Small intestine (tissue), 7 donors: ENCODE results near the gene RWDD4. TPM values are rescaled to one million over a fixed set of nuclear protein-coding genes. Genes with fewer than 3 reads are reported as not detected.

Experiments used
- DNase-seq, 2 donors: peaks; one replicate each; pipeline versions ENCODE4 v3.0.0 to v3.0.0-alpha.2; 2013
- FAIRE-seq: peaks from 2 replicates; lab custom pipeline; 2012; peaks lifted over from hg19 to GRCh38; lab: Jason Lieb, UNC
- H3K27ac ChIP-seq, 3 donors: one replicate each; pipeline ENCODE4 v1.5.1; 2013; ENCODE audit warnings: low read length in 2 of 3, mild to moderate bottlenecking in 2 of 3, control low read depth in 1 of 3, inconsistent platforms in 1 of 3, low read depth in 1 of 3, moderate library complexity in 1 of 3
- H3K27me3 ChIP-seq, 3 donors: one replicate each; pipeline ENCODE4 v1.6.1; 2013; ENCODE audit warnings: low read length in 3 of 3, inconsistent platforms in 1 of 3; ENCODE audit not compliant: control insufficient read depth in 3 of 3, insufficient read depth in 3 of 3
- H3K36me3 ChIP-seq, 3 donors: one replicate each; pipeline ENCODE4 v1.6.1; 2013; ENCODE audit warnings: low read length in 3 of 3, inconsistent platforms in 1 of 3, low read depth in 1 of 3, mild to moderate bottlenecking in 1 of 3, moderate library complexity in 1 of 3; ENCODE audit not compliant: control insufficient read depth in 3 of 3, insufficient read depth in 2 of 3
- H3K4me1 ChIP-seq, 3 donors: one replicate each; pipeline ENCODE4 v1.6.1; 2013; ENCODE audit warnings: low read length in 2 of 3, inconsistent platforms in 1 of 3, low read depth in 1 of 3, mild to moderate bottlenecking in 1 of 3, moderate library complexity in 1 of 3; ENCODE audit not compliant: control insufficient read depth in 3 of 3, insufficient read depth in 2 of 3
- H3K4me3 ChIP-seq, 3 donors: one replicate each; pipeline ENCODE4 v1.5.1; 2013; ENCODE audit warnings: low read length in 3 of 3, control low read depth in 1 of 3, inconsistent platforms in 1 of 3, low read depth in 1 of 3, mild to moderate bottlenecking in 1 of 3, moderate library complexity in 1 of 3
- H3K9me3 ChIP-seq, 2 donors: one replicate each; pipeline ENCODE4 v1.6.1; 2013; ENCODE audit warnings: low read depth in 1 of 2, low read length in 1 of 2; ENCODE audit not compliant: control insufficient read depth in 2 of 2, insufficient read depth in 1 of 2
- WGBS, 3 donors: extraction: QIAGEN DNeasy Blood & Tissue Kit; methylation state at CpG; one replicate each; pipeline ENCODE4 v1.1.7; 2013; 5-methylcytosine and 5-hydroxymethylcytosine counted together
- polyA plus RNA-seq, 4 donors: library from polyadenylated mRNA; stranded (reverse) in 3 of 4; unstranded in 1 of 4; fragments of 200-250 nt in 3 of 4; fragments of 120-200 nt in 1 of 4; gene quantifications; one replicate each; pipeline versions ENCODE4 v1.2.1 to v1.2.3, GENCODE V29; 2013
- donor health status: healthy with polysubstance abuse.
- donor health status: control.
- donor health status: control.
- donor health status: Bipolar disorder and iron deficiency.
- donor health status: healthy.

RWDD4 gene
- polyA plus RNA-seq, 4 donors, result 10.3 to 17.8 (median 13.0) TPM

- H3K27me3 ChIP-seq, result no peaks in the 10 kb centered on the region
- DNase-seq (peak; percentile 58 to 63), FAIRE-seq (no peak)
- 14 to 57% (median 40%) methylated on average over 2 of the region's 2 CpGs for WGBS, 3 donors
- peak overlapping the region in 2 of 3 donors; percentile 2 to 55 for H3K27ac ChIP-seq
- no peaks in the 10 kb centered on the region for H3K36me3 ChIP-seq
- H3K4me1 ChIP-seq, result peaks cover 0 to 14% (median 0%) of the 10 kb centered on the region in 3 donors
- no peak overlapping the region for H3K4me3 ChIP-seq
- H3K9me3 ChIP-seq, result no peaks in the 10 kb centered on the region
These were observed 62.8 kb downstream of the RWDD4 start for GRCh38 chr4:183596067-183596757.

GRCh38 chr4:183594823-183595222, 64.2 kb downstream of the RWDD4 start:
- WGBS, 3 donors, result 75 to 85% (median 78%) methylated on average over 3 of the region's 3 CpGs
- FAIRE-seq (no peak), DNase-seq (no peak)
- no peak overlapping the region for H3K27ac ChIP-seq
- no peaks in the 10 kb centered on the region for H3K36me3 ChIP-seq
- no peak overlapping the region for H3K4me3 ChIP-seq
- H3K27me3 ChIP-seq, result no peaks in the 10 kb centered on the region
- no peaks in the 10 kb centered on the region for H3K9me3 ChIP-seq
- peaks cover 0 to 14% (median 0%) of the 10 kb centered on the region in 3 donors for H3K4me1 ChIP-seq

GRCh38 chr4:183591301-183591700, 67.7 kb downstream of the RWDD4 start:
- H3K27me3 ChIP-seq, result no peaks in the 10 kb centered on the region
- H3K4me3 ChIP-seq, result no peak overlapping the region
- peaks cover 0 to 9% (median 2%) of the 10 kb centered on the region in 3 donors for H3K4me1 ChIP-seq
- 84 to 96% (median 94%) methylated on average over 4 of the region's 4 CpGs for WGBS, 3 donors
- no peak overlapping the region for H3K27ac ChIP-seq
- H3K36me3 ChIP-seq, result no peaks in the 10 kb centered on the region
- no peak for FAIRE-seq
- DNase-seq, result no peak
- H3K9me3 ChIP-seq, result no peaks in the 10 kb centered on the region

Other genes starting within 250 kb of the RWDD4 start
- gene CDKN2AIP, start 214.5 kb downstream of the RWDD4 start, polyA plus RNA-seq, result 10 to 100 TPM; 14.8 to 33.9 (median 19.7) TPM
- 10 to 100 TPM; 16.5 to 34.7 (median 29.9) TPM for gene ING2, start 154.1 kb downstream of the RWDD4 start, polyA plus RNA-seq
- gene TRAPPC11, start 108 bp upstream of the RWDD4 start, polyA plus RNA-seq, result 10 to 100 TPM; 12.3 to 28.8 (median 19.1) TPM
- gene STOX2, start 246.1 kb upstream of the RWDD4 start, polyA plus RNA-seq, result 1 to 10 TPM in 2 of 4 donors, under 1 TPM in 1, not detected in 1; 0.27 to 2.7 (median 2.0) TPM